GM10248 (cell line): ENCODE data around the gene SEC16A.

Source experiments
- CTCF ChIA-PET: fragments of 300-600 bp; sonication (Branson Sonifier 250); formaldehyde crosslinking; extraction: SDS; loops from one replicate; lab custom pipeline; 2021; ENCODE audit warnings: antibody characterized with exemption; lab: Yijun Ruan, JAX
- POLR2A ChIA-PET: fragments of 350-650 bp; sonication (Branson Sonifier 250); formaldehyde crosslinking; extraction: SDS; loops from one replicate; lab custom pipeline; 2020; ENCODE audit warnings: antibody characterized with exemption; lab: Yijun Ruan, JAX
- DNase-seq: peaks from one replicate; pipeline ENCODE4 v3.0.0; 2012; ENCODE audit errors: extremely low spot score
- TF ChIP-seq, protein P1 (sequence below): IDR thresholded peaks from 2 replicates; pipeline ENCODE4 v1.5.1; 2012; ENCODE audit warnings: mild to moderate bottlenecking, low read depth; ENCODE audit errors: extremely low read depth, missing control alignments, control extremely low read depth

Gene SEC16A

DNA sequence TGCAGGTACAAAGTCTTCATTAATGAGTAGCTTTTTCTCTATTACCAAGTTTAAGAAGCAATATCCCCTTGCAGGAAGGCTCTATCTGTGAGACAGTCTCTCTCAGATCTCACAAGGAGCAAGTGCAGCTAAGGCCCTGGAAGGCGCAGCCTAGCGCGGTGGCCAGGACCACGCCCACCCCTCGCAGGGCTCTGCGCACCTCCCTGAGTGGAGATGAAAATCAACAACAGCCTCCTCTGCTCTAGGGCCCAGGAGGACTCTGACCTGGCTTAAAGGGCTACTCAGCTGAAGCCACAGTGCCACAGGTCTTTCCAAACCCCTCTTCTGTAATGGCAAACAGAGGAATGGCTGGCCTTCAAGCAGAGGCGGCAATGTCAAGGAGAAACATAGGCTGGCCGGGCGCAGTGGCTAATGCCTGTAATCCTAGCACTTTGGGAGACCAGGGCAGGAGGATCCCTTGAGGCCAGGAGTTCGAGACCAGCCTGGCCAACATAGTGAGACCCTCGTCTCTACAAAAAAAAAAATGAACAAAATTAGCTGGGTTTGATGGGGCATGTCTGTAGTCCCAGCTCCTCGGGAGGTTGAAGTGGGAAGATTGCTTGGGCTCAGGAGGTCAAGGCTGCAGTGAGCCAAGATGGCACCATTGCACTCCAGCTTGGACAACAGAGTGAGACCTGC, 11.9 kb downstream of the SEC16A start:
- CTCF ChIA-PET, result interaction anchor here (0.8 to 1.2 kb wide), 4 partner anchors 10 to 30 kb away, joined by 3 to 4 read pairs (median 3); no protein-coding TSS in a partner anchor
- POLR2A ChIA-PET, result no interaction called here
- TF ChIP-seq, protein P1, sequence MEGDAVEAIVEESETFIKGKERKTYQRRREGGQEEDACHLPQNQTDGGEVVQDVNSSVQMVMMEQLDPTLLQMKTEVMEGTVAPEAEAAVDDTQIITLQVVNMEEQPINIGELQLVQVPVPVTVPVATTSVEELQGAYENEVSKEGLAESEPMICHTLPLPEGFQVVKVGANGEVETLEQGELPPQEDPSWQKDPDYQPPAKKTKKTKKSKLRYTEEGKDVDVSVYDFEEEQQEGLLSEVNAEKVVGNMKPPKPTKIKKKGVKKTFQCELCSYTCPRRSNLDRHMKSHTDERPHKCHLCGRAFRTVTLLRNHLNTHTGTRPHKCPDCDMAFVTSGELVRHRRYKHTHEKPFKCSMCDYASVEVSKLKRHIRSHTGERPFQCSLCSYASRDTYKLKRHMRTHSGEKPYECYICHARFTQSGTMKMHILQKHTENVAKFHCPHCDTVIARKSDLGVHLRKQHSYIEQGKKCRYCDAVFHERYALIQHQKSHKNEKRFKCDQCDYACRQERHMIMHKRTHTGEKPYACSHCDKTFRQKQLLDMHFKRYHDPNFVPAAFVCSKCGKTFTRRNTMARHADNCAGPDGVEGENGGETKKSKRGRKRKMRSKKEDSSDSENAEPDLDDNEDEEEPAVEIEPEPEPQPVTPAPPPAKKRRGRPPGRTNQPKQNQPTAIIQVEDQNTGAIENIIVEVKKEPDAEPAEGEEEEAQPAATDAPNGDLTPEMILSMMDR, result no peak
- DNase-seq, result no peak

DNA sequence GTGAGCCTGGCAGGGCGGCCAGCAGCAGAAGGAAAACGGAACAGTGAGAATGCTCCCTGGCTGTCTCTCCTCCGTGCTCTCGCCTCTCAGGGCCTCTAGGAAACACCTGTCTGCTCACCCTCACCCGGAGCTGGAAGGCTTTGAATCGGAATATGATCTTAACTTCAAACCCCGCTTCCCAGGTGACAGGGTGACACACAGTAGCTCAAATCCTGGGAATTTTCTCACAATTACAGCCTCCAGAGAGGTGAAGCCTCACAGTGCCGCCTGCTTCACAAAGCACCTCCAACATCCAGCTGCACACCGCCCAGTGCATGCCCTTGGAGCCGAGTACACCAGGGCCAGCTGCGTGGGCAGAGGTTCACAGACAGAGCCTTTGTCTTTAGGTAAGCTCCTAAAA, 12.5 kb downstream of the SEC16A start:
- no peak for DNase-seq
- TF ChIP-seq, protein P1, result no peak
- ChIA-PET POLR2A (no interaction called here), CTCF (interaction anchor here (0.8 to 1.2 kb wide), 3 partner anchors 14 to 30 kb away, joined by 3 read pairs; no protein-coding TSS in a partner anchor)

DNA sequence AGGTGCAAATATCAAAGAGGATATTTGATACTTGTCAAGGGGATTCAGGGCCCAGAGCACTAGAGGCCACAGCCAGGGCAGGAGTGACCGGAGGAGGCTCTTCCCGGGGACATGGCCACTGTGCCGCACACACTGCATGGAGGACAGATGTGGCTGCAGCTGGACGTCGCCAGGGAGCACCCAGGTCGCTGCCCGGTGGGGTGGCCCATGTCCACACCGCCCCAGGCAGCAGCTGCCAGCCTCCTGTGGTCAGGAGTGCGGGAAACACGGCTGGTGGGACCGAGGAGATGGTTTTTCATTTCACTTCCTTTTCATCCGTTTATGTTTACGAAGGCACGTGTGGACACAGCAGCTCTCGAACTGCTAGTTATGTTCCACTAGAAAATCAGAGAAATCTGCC, 15.1 kb downstream of the SEC16A start:
- no peak for DNase-seq
- TF ChIP-seq, protein P1, result no peak
- POLR2A ChIA-PET, result no interaction called here
- CTCF ChIA-PET, result interaction anchor here (1.5 kb wide), 1 partner anchor 18 kb away, joined by 4 read pairs; no protein-coding TSS in a partner anchor

DNA sequence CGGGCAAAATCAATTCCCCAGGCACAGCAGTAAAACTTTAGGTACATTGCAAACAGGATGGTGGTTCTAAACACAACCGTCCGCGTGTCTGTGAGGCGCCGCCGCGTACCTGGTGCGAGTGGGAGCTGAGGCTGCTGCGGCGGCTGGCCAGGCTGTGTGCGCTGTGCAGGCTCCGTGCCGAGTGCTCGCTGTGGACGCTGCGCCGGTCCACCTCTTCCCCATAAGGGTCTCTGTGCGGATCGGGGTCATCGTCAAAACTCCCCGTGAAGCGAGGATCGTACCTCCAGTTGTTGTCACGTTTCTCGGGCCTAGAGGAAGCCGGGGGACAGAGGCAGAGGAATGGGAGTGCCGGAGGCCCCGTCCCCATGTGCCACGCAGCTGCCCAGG, 16.7 kb downstream of the SEC16A start:
- CTCF ChIA-PET, result interaction anchor here (1.0 kb wide), 1 partner anchor 12 kb away, joined by 3 read pairs; no protein-coding TSS in a partner anchor
- no peak for DNase-seq
- POLR2A ChIA-PET, result no interaction called here
- TF ChIP-seq, protein P1, result no peak

DNA sequence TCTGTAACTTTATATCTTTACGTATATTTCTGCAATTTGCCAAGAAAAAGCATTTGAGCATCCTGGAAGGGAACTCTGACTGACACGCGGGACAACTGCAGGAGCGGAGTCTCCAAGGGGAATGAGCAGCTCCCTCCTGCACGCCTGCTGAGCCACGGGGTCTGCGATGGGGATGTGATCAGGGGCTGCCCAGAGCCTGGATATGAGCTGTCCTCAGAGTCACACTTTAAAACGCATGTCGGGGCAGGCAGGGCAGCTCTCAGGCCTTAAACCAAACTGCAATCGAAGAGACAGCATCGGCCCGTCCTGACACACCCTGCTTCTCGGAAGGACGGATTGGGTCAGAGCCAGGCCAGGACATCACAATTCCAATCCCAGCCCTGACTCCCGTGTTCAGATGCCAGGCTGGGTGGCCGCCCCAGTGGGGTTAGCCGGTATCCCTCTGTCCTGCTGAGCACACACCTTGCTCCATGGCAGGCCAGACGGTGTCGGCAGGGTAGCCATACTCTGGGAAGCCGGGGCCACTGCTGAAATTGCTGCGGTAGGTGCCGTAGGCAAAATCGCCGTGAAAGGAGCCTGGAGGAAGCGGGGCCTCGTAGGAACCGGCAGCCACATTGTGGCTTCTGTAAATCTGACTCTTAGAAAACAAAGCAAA, 17.2 kb downstream of the SEC16A start:
- no peak for DNase-seq
- POLR2A ChIA-PET, result no interaction called here
- CTCF ChIA-PET, result interaction anchor here (1.2 kb wide), 1 partner anchor 27 kb away, joined by 3 read pairs; no protein-coding TSS in a partner anchor
- TF ChIP-seq, protein P1, result no peak

DNA sequence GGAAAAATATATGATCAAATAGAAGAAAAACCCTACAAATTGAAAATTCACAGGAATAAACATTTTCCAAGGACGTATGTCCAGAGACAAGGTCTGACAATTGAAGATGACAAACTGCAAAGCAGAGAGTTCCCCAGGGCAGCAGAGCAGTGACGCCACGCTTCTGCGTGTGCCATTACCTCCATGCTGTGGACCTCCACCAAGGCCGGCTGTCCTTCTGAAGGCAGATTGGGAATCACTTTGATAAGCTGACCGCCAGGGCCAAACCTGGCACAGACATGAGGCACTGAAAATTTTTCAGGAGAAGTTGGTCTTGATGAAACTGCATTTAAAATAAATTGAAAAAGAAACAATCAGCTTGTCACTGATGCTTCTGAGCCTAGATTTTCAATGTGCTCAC, 18.6 kb downstream of the SEC16A start:
- ChIA-PET POLR2A (no interaction called here), CTCF (interaction anchor here (1.2 to 1.7 kb wide), 3 partner anchors 13 to 25 kb away, joined by 3 read pairs; no protein-coding TSS in a partner anchor)
- TF ChIP-seq, protein P1, result no peak
- no peak for DNase-seq
